HTR-8/SVneo (cell line): Measurements from ENCODE around the gene CSF1R.

Experiments used
- DNase-seq: peaks from one replicate; pipeline ENCODE4 v3.0.0; 2011; ENCODE audit warnings: low spot score, mixed read lengths; ENCODE audit not compliant: insufficient read length
- FAIRE-seq: peaks from 2 replicates; lab custom pipeline; 2011; peaks lifted over from hg19 to GRCh38; lab: Jason Lieb, UNC

The CSF1R gene

GRCh38 chr5:150085950-150086715 lies at the start of gene CSF1R:
Gene CSF1R, minus strand, starts transcription at chr5:150086554. Its CDS starts 127 bp downstream, at chr5:150086427.
- DNase-seq (no peak), FAIRE-seq (no peak)

- FAIRE-seq = no peak
- DNase-seq = no peak
These were observed 49.4 kb upstream of the CSF1R start for GRCh38 chr5:150135557-150136304.

GRCh38 chr5:150134198-150134588 lies 47.8 kb upstream of the CSF1R start:
- DNase-seq (no peak), FAIRE-seq (no peak)

GRCh38 chr5:150133581-150134197 lies 47.3 kb upstream of the CSF1R start:
- DNase-seq (no peak), FAIRE-seq (no peak)

- no peak for FAIRE-seq
These were observed 46.4 kb upstream of the CSF1R start for GRCh38 chr5:150132740-150133139.

GRCh38 chr5:150131978-150132694 lies 45.8 kb upstream of the CSF1R start:
- FAIRE-seq = no peak
- DNase-seq = no peak

More at GRCh38 chr5:150132740-150133139, 46.4 kb upstream of the CSF1R start:
- DNase-seq = no peak

- FAIRE-seq (no peak), DNase-seq (no peak)
These were observed 45.1 kb upstream of the CSF1R start for GRCh38 chr5:150131461-150131860.

GRCh38 chr5:150130493-150130922 lies 44.2 kb upstream of the CSF1R start:
- DNase-seq = no peak
- FAIRE-seq = no peak

GRCh38 chr5:150129813-150130492 lies 43.6 kb upstream of the CSF1R start:
- peak; percentile 75 for DNase-seq

GRCh38 chr5:150129454-150129812 lies 43.1 kb upstream of the CSF1R start:
- no peak for DNase-seq
- FAIRE-seq = peak; percentile 77

More at GRCh38 chr5:150129813-150130492, 43.6 kb upstream of the CSF1R start:
- FAIRE-seq = peak; percentile 44

GRCh38 chr5:150126921-150127265 lies 40.5 kb upstream of the CSF1R start:
- FAIRE-seq = no peak
- no peak for DNase-seq

- FAIRE-seq (no peak), DNase-seq (no peak)
These were observed 40.0 kb upstream of the CSF1R start for GRCh38 chr5:150126199-150126920.

- no peak for FAIRE-seq
- DNase-seq = no peak
These were observed 39.0 kb upstream of the CSF1R start for GRCh38 chr5:150125334-150125733.

GRCh38 chr5:150124596-150124995 lies 38.2 kb upstream of the CSF1R start:
- no peak for DNase-seq
- FAIRE-seq = no peak

GRCh38 chr5:150124111-150124557 lies 37.8 kb upstream of the CSF1R start:
- DNase-seq (no peak), FAIRE-seq (no peak)

- FAIRE-seq (no peak), DNase-seq (no peak)
These were observed 37.2 kb upstream of the CSF1R start for GRCh38 chr5:150123542-150123941.

GRCh38 chr5:150122536-150123481 lies 36.5 kb upstream of the CSF1R start:
- DNase-seq (no peak), FAIRE-seq (no peak)

GRCh38 chr5:150122158-150122510 lies 35.8 kb upstream of the CSF1R start:
- DNase-seq (no peak), FAIRE-seq (no peak)
